Stomach (tissue), 9 donors: ENCODE data around the gene RIN3. TPM values are rescaled to one million over a fixed set of nuclear protein-coding genes. Genes with fewer than 3 reads are reported as not detected.

Experiments used
- DNase-seq, 2 donors: peaks; one replicate each; pipeline versions ENCODE4 v3.0.0 to v3.0.0-alpha.2; 2013 to 2019
- H3K27ac ChIP-seq, 5 donors: fragments of 200-600 bp in 4 of 5; sonication (generic) in 4 of 5; one replicate each; pipeline ENCODE4 v1.5.1; 2013 to 2019; ENCODE audit warnings: mild to moderate bottlenecking in 1 of 5, moderate library complexity in 1 of 5
- H3K27me3 ChIP-seq, 3 donors: fragments of 200-600 bp; sonication (generic); one replicate each; pipeline ENCODE4 v1.5.1; 2017 to 2019; ENCODE audit warnings: mixed run types in 1 of 3
- H3K36me3 ChIP-seq, 4 donors: fragments of 200-600 bp; sonication (generic); 1 replicate in 3 of 4; 2 replicates in 1 of 4; pipeline ENCODE4 v1.5.1; 2016 to 2019
- H3K4me1 ChIP-seq, 4 donors: fragments of 200-600 bp; sonication (generic); one replicate each; pipeline ENCODE4 v1.5.1; 2016 to 2019
- H3K4me3 ChIP-seq, 4 donors: fragments of 200-600 bp; sonication (generic) in 3 of 4; one replicate each; pipeline ENCODE4 v1.5.1; 2016 to 2019; ENCODE audit warnings: mild to moderate bottlenecking in 1 of 4
- H3K9me3 ChIP-seq, 4 donors: fragments of 200-600 bp; sonication (generic); one replicate each; pipeline ENCODE4 v1.5.1; 2016 to 2019
- EP300 ChIP-seq: sonication (generic); formaldehyde crosslinking; IDR thresholded peaks from one replicate; pipeline ENCODE4 v1.6.1; 2017; ENCODE audit warnings: antibody characterized with exemption
- POLR2A ChIP-seq, 4 donors: fragments of 450-650 bp; IDR thresholded peaks; one replicate each; pipeline ENCODE4 v1.6.1; 2016; ENCODE audit warnings: antibody characterized with exemption in 4 of 4, control low read depth in 2 of 4, mild to moderate bottlenecking in 1 of 4, moderate library complexity in 1 of 4
- POLR2AphosphoS5 ChIP-seq, 3 donors: sonication (generic); formaldehyde crosslinking; IDR thresholded peaks; one replicate each; pipeline ENCODE4 v1.6.1; 2016; ENCODE audit warnings: antibody characterized with exemption in 3 of 3
- WGBS, 5 donors: extraction: QIAGEN DNeasy Blood & Tissue Kit in 3 of 5; methylation state at CpG; one replicate each; pipeline versions ENCODE4 v1.1.5 to v1.1.7; 2013 to 2018; 5-methylcytosine and 5-hydroxymethylcytosine counted together
- intact Hi-C: fragments of 100-400 bp; cut with DNase I; formaldehyde crosslinking; loops from one replicate; pipeline ENCODE4 v1.15.1; 2023; ENCODE audit warnings: low total_unique reads
- polyA plus RNA-seq, 3 donors: library from polyadenylated mRNA; stranded (reverse); fragments of 200-250 nt; gene quantifications; one replicate each; pipeline ENCODE4 v1.2.3, GENCODE V29; 2013
- total RNA-seq, 5 donors: library from RNA; depleted of rRNA; stranded (reverse); fragments of >200 nt; gene quantifications; one replicate each; pipeline versions ENCODE4 v1.1.0 to v1.2.3, GENCODE V29; 2014 to 2016
- TF ChIP-seq, protein P1 (sequence below), 7 experiments: fragments of 450-650 bp in 4 of 7; fragments of 200-600 bp in 3 of 7; sonication (generic) in 3 of 7; IDR thresholded peaks; one replicate each; pipeline ENCODE4 v1.5.1; 2016 to 2019; ENCODE audit warnings: antibody characterized with exemption in 7 of 7, control low read depth in 2 of 7, mild to moderate bottlenecking in 1 of 7
- donor health status: healthy with polysubstance abuse.
- donor health status: Bipolar disorder and iron deficiency.
- donor health status: healthy.

RIN3 gene
- total and polyA plus RNA-seq, 8 donors: 5.0 to 47.8 (median 8.0) TPM

- H3K27me3 ChIP-seq: no peaks in the 10 kb centered on the region
- peak; percentile 68 to 82 for DNase-seq
- peaks cover 0 to 44% (median 25%) of the 10 kb centered on the region in 4 donors for H3K36me3 ChIP-seq
- no peaks in the 10 kb centered on the region for H3K9me3 ChIP-seq
- WGBS, 5 donors: 56 to 69% (median 65%) methylated on average over 11 to 13 of the region's 13 CpGs
- no peak overlapping the region for H3K4me3 ChIP-seq
- intact Hi-C loops: no loop called here
- TF ChIP-seq, protein P1, sequence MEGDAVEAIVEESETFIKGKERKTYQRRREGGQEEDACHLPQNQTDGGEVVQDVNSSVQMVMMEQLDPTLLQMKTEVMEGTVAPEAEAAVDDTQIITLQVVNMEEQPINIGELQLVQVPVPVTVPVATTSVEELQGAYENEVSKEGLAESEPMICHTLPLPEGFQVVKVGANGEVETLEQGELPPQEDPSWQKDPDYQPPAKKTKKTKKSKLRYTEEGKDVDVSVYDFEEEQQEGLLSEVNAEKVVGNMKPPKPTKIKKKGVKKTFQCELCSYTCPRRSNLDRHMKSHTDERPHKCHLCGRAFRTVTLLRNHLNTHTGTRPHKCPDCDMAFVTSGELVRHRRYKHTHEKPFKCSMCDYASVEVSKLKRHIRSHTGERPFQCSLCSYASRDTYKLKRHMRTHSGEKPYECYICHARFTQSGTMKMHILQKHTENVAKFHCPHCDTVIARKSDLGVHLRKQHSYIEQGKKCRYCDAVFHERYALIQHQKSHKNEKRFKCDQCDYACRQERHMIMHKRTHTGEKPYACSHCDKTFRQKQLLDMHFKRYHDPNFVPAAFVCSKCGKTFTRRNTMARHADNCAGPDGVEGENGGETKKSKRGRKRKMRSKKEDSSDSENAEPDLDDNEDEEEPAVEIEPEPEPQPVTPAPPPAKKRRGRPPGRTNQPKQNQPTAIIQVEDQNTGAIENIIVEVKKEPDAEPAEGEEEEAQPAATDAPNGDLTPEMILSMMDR (IDR thresholded peaks at IDR 0.05): peak in 5 of 7 experiments; percentile 36 to 55 (median 40)
- TF ChIP-seq POLR2A (IDR thresholded peaks at IDR 0.05): no peak
- no peak overlapping the region for H3K27ac ChIP-seq
- peaks cover 29 to 56% (median 43%) of the 10 kb centered on the region in 4 donors for H3K4me1 ChIP-seq
Observed at GRCh38 chr14:92690171-92691011, 176.8 kb downstream of the RIN3 start.

DNA sequence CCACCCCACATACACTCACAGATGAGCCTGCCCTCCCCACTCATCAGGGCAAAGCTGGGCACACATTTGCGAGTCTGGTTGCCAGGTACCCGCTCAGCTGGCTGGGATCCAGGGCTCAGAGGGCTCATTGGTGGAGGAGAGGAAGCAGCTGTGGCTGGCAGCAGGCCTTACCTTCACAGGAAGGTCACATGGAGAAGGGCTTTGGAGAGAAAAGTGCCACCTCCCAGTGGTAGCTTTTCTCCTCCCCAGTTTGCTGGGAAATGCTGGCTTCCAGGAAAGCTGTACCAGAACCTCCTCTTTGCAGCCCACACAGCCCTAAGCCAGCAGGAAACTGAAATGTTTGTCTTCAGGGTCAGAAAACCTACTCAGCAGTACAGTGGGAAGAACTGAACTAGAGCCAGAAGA, 179.2 kb downstream of the RIN3 start:
- TF ChIP-seq EP300: no peak
- TF ChIP-seq, protein P1 (IDR thresholded peaks at IDR 0.05): no peak
- no peak for TF ChIP-seq POLR2A (IDR thresholded peaks at IDR 0.05)
- TF ChIP-seq POLR2AphosphoS5 (IDR thresholded peaks at IDR 0.05): peak in 2 of 3 donors; percentile 30 to 38
- H3K4me3 ChIP-seq: no peak overlapping the region
- H3K27me3 ChIP-seq: no peaks in the 10 kb centered on the region
- peaks cover 16 to 33% (median 27%) of the 10 kb centered on the region in 4 donors for H3K4me1 ChIP-seq
- intact Hi-C loops: no loop called here
- 7 to 24% (median 7%) methylated on average over 2 of the region's 2 CpGs; no CpG with 5 or more reads in 1 of the 5 donors for WGBS, 5 donors
- H3K9me3 ChIP-seq: no peaks in the 10 kb centered on the region
- H3K27ac ChIP-seq: peak overlapping the region in 3 of 5 donors; percentile 29 to 46 (median 40)
- H3K36me3 ChIP-seq: peaks cover 0 to 19% (median 10%) of the 10 kb centered on the region in 4 donors
- DNase-seq: peak; percentile 75 to 88

GRCh38 chr14:92693998-92694795, 180.6 kb downstream of the RIN3 start:
- no peak for DNase-seq
- Histone ChIP-seq H3K4me1 (peaks cover 10 to 21% (median 15%) of the 10 kb centered on the region in 4 donors), H3K4me3 (no peak overlapping the region), H3K27me3 (no peaks in the 10 kb centered on the region), H3K27ac (no peak overlapping the region), H3K9me3 (no peaks in the 10 kb centered on the region), H3K36me3 (peaks cover 0 to 7% (median 3%) of the 10 kb centered on the region in 4 donors)
- TF ChIP-seq POLR2A (IDR thresholded peaks at IDR 0.05) (no peak), POLR2AphosphoS5 (IDR thresholded peaks at IDR 0.05) (no peak), EP300 (no peak)
- TF ChIP-seq, protein P1 (IDR thresholded peaks at IDR 0.05): no peak
- intact Hi-C loops: no loop called here
- WGBS, 5 donors: 72 to 82% (median 77%) methylated on average over 18 of the region's 18 CpGs

- no peak overlapping the region for H3K4me3 ChIP-seq
- no peaks in the 10 kb centered on the region for H3K27me3 ChIP-seq
- no peaks in the 10 kb centered on the region for H3K9me3 ChIP-seq
- intact Hi-C loops: no loop called here
- no peak for DNase-seq
- TF ChIP-seq POLR2AphosphoS5 (IDR thresholded peaks at IDR 0.05) (no peak), EP300 (no peak), POLR2A (IDR thresholded peaks at IDR 0.05) (no peak)
- TF ChIP-seq, protein P1 (IDR thresholded peaks at IDR 0.05): no peak
- peaks cover 10 to 21% (median 15%) of the 10 kb centered on the region in 4 donors for H3K4me1 ChIP-seq
- no peak overlapping the region for H3K27ac ChIP-seq
- peaks cover 0 to 6% (median 3%) of the 10 kb centered on the region in 4 donors for H3K36me3 ChIP-seq
- WGBS, 5 donors: 52 to 75% (median 63%) methylated on average over 5 of the region's 5 CpGs
Observed at GRCh38 chr14:92694807-92695206, 181.2 kb downstream of the RIN3 start.
